ENCODE data around the gene ID4.
"Not testable (repeated sequence)": the region's sequence is repeated elsewhere in the genome, so short reads cannot be mapped to it uniquely, and the experiment has no call there.

Gene ID4

DNA sequence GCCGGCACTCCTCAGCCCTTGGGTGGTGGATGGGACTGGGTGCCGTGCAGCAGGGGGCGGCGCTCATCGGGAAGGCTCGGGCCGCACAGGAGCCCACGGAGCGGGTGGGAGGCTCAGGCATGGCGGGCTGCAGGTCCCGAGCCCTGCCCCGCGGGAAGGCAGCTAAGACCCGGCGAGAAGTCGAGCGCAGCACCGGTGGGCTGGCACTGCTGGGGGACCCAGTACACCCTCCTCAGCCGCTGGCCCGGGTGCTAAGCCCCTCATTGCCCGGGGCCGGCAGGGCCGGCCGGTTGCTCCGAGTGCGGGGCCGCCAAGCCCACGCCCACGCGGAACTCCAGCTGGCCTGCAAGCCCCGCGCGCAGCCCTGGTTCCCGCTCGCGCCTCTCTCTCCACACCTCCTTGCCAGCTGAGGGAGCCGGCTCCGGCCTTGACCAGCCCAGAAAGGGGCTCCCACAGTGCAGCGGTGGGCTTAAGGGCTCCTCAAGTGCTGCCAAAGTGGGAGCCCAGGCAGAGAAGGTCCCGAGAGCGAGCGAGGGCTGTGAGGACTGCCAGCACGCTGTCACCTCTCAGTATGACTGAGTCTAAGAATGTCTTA lies 17.3 kb downstream of the ID4 start:
- H3K27me3 ChIP-seq (ENCODE audit: control insufficient read depth, insufficient read depth, low read length, poor library complexity, severe bottlenecking); H3K27ac ChIP-seq (ENCODE audit: insufficient read depth, low read depth, low read length, poor library complexity, severe bottlenecking); H3K36me3 ChIP-seq (ENCODE audit: control insufficient read depth, insufficient read depth, low read length); H3K9me3 ChIP-seq (ENCODE audit: control insufficient read depth, low read length); H3K4me1 ChIP-seq (ENCODE audit: control insufficient read depth, insufficient read depth, low read length); H3K4me3 ChIP-seq (ENCODE audit: insufficient read depth, low read depth, low read length): not testable (repeated sequence)
- 95 to 97% methylated on average over 43 of the region's 43 CpGs for WGBS, 2 experiments

DNA sequence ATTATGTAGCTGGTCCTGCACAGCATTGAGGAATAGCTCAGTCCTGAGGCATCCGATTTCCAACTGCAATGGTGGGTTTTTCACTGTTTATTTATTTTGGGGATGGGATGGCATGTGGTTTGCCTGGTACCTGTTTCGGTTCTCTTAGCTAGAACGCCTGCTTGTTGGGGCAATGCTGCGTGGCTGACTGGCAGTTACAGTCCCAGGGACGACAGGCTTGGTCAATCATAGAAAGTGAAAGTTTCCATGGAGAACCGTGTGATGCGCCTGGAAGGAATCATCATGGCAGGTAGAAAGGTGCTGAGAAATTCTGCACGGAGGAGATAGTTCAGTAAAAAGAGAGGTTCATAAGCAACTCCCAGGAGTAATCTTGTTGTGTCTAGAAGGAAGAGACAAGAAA lies 18.4 kb downstream of the ID4 start:
- H3K9me3 ChIP-seq (ENCODE audit: control insufficient read depth, low read length) = no peaks in the 10 kb centered on the region
- no peak overlapping the region for H3K27ac ChIP-seq (ENCODE audit: insufficient read depth, low read depth, low read length, poor library complexity, severe bottlenecking)
- H3K36me3 ChIP-seq (ENCODE audit: control insufficient read depth, insufficient read depth, low read length) = no peaks in the 10 kb centered on the region
- WGBS, 2 experiments = 92 to 95% methylated on average over 8 of the region's 8 CpGs
- no peak overlapping the region for H3K4me3 ChIP-seq (ENCODE audit: insufficient read depth, low read depth, low read length)
- H3K27me3 ChIP-seq (ENCODE audit: control insufficient read depth, insufficient read depth, low read length, poor library complexity, severe bottlenecking) = no peaks in the 10 kb centered on the region
- H3K4me1 ChIP-seq (ENCODE audit: control insufficient read depth, insufficient read depth, low read length) = peaks cover 7% of the 10 kb centered on the region

DNA sequence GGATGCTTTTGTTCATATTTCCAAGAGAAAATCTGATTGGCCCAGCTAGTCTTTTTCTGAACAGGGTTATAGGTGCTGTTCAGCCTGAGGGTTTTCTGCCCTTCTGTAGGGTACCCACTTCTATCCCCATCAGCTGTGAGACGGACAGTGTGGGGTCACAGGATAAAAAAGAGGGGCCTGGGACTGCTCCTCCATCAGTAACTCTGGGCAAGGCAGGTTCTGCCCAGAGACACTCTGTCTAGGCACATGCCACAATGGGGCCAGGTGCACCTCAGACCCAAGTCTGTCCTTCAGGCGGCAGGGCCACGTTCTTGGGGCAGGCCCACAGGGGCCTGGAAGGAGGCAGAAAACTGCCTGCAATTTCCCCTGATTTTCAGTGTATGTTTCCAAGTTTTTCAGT lies 20.0 kb downstream of the ID4 start:
- H3K4me1 ChIP-seq (ENCODE audit: control insufficient read depth, insufficient read depth, low read length) = no peaks in the 10 kb centered on the region
- 94 to 100% methylated on average over 3 of the region's 3 CpGs for WGBS, 2 experiments

DNA sequence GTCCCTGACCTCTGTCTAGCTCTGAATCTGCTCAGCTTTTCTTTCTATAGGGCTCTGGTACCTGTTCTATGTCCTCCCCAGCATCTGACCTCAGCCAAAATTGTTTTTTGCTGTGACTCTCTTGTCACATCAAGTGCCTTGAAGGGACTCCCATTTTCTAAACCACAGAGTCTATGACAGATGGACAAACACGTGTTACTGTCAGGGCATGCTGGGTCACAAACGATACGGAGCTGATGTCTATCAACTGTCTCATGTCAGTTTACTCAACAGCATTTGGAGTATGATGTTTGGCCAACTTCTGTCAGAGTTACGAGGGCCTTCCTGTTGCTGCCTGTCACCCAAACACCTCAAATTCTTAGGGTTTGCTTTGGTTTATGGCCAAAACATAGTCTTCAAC lies 20.5 kb downstream of the ID4 start:
- WGBS, 2 experiments = 90 to 92% methylated on average over 4 of the region's 4 CpGs
- Histone ChIP-seq H3K27ac (ENCODE audit: insufficient read depth, low read depth, low read length, poor library complexity, severe bottlenecking) (no peak overlapping the region), H3K4me3 (ENCODE audit: insufficient read depth, low read depth, low read length) (no peak overlapping the region), H3K4me1 (ENCODE audit: control insufficient read depth, insufficient read depth, low read length) (no peaks in the 10 kb centered on the region), H3K36me3 (ENCODE audit: control insufficient read depth, insufficient read depth, low read length) (no peaks in the 10 kb centered on the region), H3K27me3 (ENCODE audit: control insufficient read depth, insufficient read depth, low read length, poor library complexity, severe bottlenecking) (no peaks in the 10 kb centered on the region), H3K9me3 (ENCODE audit: control insufficient read depth, low read length) (no peaks in the 10 kb centered on the region)

More for the DNA sequence above, 20.0 kb downstream of the ID4 start:
- H3K27me3 ChIP-seq (ENCODE audit: control insufficient read depth, insufficient read depth, low read length, poor library complexity, severe bottlenecking) = no peaks in the 10 kb centered on the region
- no peaks in the 10 kb centered on the region for H3K9me3 ChIP-seq (ENCODE audit: control insufficient read depth, low read length)
- H3K4me3 ChIP-seq (ENCODE audit: insufficient read depth, low read depth, low read length) = no peak overlapping the region
- no peaks in the 10 kb centered on the region for H3K36me3 ChIP-seq (ENCODE audit: control insufficient read depth, insufficient read depth, low read length)
- no peak overlapping the region for H3K27ac ChIP-seq (ENCODE audit: insufficient read depth, low read depth, low read length, poor library complexity, severe bottlenecking)

DNA sequence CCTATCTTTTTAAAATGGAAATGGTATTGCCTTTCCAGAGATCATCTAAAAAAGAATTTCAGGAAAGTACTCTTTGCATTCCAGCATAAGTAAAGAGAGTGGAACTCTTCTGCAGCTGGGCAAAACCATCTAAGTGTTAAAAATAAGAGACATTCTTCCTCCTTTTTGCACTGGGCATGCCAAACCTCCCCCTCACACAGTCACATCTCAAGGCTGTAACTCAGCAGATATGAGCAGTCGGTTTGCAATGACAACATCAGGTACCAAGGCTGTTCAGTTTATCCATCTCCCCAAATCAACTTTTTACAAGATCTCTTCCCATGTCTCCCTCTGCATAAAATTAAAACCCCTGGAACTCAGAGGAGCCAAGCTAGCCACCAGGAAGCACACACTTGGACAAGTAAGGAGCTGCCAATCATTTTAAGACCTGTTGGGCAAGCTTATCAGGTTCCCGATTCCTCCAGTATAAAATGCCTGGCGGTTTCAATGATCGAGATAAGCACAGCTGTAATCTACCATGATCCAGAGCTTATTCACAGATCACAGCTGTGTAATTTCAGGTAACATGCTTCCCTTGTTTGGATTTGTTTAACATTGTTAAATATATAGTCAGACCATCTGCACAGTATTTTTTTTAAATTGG lies 23.2 kb downstream of the ID4 start:
- H3K4me3 ChIP-seq (ENCODE audit: insufficient read depth, low read depth, low read length) = no peak overlapping the region
- no peaks in the 10 kb centered on the region for H3K4me1 ChIP-seq (ENCODE audit: control insufficient read depth, insufficient read depth, low read length)
- H3K27me3 ChIP-seq (ENCODE audit: control insufficient read depth, insufficient read depth, low read length, poor library complexity, severe bottlenecking) = no peaks in the 10 kb centered on the region
- H3K36me3 ChIP-seq (ENCODE audit: control insufficient read depth, insufficient read depth, low read length) = no peaks in the 10 kb centered on the region
- H3K9me3 ChIP-seq (ENCODE audit: control insufficient read depth, low read length) = no peaks in the 10 kb centered on the region
- WGBS, 2 experiments = 91 to 97% methylated on average over 4 of the region's 4 CpGs
- H3K27ac ChIP-seq (ENCODE audit: insufficient read depth, low read depth, low read length, poor library complexity, severe bottlenecking) = no peak overlapping the region

DNA sequence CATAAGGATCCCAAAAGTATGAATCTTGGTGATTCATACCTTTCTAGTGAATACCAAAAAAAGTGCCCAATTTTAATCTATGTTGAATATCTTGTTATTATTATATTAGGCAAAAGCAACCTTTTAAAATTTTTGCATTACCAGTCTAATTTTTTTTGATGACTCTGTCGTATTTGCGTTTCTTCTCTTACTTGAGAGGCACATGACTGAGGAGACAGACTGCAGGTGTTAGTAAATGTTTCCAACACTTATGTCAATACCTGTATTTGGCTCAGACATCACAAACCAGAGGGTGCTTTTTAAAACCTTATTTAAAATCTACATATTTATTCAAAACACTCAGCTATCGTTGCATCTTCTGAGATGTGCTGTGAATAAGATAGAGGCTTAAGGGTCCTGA lies 27.1 kb downstream of the ID4 start:
- no peak overlapping the region for H3K27ac ChIP-seq (ENCODE audit: insufficient read depth, low read depth, low read length, poor library complexity, severe bottlenecking)

DNA sequence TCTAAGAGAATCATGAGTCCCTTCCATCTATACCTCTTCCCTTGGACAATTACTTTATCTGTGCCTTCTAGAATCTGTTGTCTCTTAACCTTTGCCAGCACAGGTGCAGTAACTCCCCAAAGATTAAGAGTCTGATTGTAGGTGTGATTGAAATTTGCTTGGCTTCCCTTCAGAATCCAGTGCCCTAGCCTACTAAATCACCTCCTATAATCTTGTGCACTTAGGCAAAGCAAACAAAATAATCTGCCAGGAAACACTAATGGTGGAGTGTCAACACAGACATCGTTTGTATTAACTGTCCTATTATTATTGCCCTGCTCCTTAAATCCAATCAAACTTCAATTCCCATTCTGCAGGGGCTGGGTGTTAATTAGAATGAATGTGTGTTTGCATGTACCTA lies 28.0 kb downstream of the ID4 start:
- no peak overlapping the region for H3K27ac ChIP-seq (ENCODE audit: insufficient read depth, low read depth, low read length, poor library complexity, severe bottlenecking)
- H3K4me3 ChIP-seq (ENCODE audit: insufficient read depth, low read depth, low read length) = no peak overlapping the region
- H3K9me3 ChIP-seq (ENCODE audit: control insufficient read depth, low read length) = no peaks in the 10 kb centered on the region
- no peaks in the 10 kb centered on the region for H3K4me1 ChIP-seq (ENCODE audit: control insufficient read depth, insufficient read depth, low read length)
- H3K27me3 ChIP-seq (ENCODE audit: control insufficient read depth, insufficient read depth, low read length, poor library complexity, severe bottlenecking) = no peaks in the 10 kb centered on the region
- H3K36me3 ChIP-seq (ENCODE audit: control insufficient read depth, insufficient read depth, low read length) = no peaks in the 10 kb centered on the region
- WGBS, 2 experiments = 100% methylated on average over 1 of the region's 1 CpG; no CpG with 5 or more reads in 1 of the 2 experiments

More for the DNA sequence above, 27.1 kb downstream of the ID4 start:
- WGBS, 2 experiments = 89 to 98% methylated on average over 2 of the region's 3 CpGs
- H3K4me3 ChIP-seq (ENCODE audit: insufficient read depth, low read depth, low read length) = no peak overlapping the region
- no peaks in the 10 kb centered on the region for H3K4me1 ChIP-seq (ENCODE audit: control insufficient read depth, insufficient read depth, low read length)
- no peaks in the 10 kb centered on the region for H3K9me3 ChIP-seq (ENCODE audit: control insufficient read depth, low read length)
- no peaks in the 10 kb centered on the region for H3K27me3 ChIP-seq (ENCODE audit: control insufficient read depth, insufficient read depth, low read length, poor library complexity, severe bottlenecking)
- no peaks in the 10 kb centered on the region for H3K36me3 ChIP-seq (ENCODE audit: control insufficient read depth, insufficient read depth, low read length)

DNA sequence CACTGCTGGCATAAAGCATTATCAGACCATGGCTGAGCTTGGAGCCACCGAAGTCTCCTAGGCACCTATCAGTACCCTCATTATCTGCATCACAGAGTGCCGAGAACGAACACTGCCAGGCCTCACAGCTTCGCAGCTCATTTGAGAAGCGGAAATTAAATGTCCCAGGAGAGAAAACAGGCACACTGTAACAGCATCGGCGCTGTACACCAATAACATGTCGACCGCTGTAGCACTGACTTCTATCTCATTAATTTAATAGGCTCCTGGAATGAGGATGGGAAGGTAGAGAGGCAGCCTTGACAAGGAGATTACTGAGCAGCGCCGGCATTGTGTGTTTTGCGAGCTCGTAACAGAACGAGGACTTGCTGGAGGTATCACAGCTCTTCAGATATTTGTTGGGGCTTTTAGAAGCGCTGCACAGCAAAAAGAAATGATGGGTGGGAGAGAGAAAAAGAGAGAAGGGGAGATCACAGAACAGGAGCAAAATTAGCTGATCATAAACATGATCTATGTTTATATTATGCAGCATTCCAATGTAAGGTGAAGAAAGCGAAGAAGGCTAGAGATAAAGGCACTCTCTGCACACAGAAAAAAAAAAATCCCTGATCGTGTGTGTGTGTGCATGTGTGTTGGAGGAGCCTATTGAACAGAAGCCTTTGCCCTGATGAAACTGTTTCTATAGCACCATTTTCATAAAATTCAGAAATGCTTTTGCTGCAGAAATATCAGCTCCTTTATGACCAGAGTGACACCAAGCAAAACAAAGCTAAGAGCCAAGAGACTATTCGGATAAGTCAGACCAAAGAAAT lies 29.2 kb downstream of the ID4 start:
- no peak overlapping the region for H3K27ac ChIP-seq (ENCODE audit: insufficient read depth, low read depth, low read length, poor library complexity, severe bottlenecking)
- no peak overlapping the region for H3K4me3 ChIP-seq (ENCODE audit: insufficient read depth, low read depth, low read length)
- no peaks in the 10 kb centered on the region for H3K36me3 ChIP-seq (ENCODE audit: control insufficient read depth, insufficient read depth, low read length)

DNA sequence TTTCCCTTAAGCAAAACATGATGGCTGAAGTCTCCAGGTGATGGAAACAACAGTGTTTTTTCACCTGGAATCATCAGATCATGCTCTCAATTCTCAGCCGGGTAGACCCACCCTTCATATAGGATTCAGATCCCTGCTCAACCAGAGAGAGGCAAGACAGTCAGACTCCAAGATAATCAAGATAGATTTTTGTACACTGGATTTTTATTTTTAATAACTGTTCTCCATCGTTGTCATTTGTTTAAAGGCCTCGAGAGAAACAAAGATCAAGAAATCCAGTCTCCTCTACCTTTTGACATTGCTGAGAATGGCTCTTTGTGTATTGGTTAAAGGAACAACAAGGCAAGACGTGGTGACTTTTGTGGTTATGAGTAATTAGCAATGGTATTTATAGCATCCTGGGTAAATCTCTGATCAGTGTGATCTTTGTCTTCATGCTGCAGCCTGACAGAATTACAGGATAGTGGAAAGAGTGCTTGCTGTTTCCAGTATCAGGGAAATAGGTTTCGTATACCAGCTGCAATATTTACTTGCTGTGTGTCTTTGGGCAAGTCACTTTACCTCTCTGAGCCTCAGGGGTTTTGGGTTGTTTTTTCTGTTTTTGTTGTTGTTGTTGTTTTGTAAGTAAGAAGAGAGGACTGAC lies 29.9 kb downstream of the ID4 start:
- Histone ChIP-seq H3K9me3 (ENCODE audit: control insufficient read depth, low read length) (no peaks in the 10 kb centered on the region), H3K36me3 (ENCODE audit: control insufficient read depth, insufficient read depth, low read length) (no peaks in the 10 kb centered on the region), H3K4me3 (ENCODE audit: insufficient read depth, low read depth, low read length) (no peak overlapping the region), H3K4me1 (ENCODE audit: control insufficient read depth, insufficient read depth, low read length) (no peaks in the 10 kb centered on the region), H3K27ac (ENCODE audit: insufficient read depth, low read depth, low read length, poor library complexity, severe bottlenecking) (no peak overlapping the region), H3K27me3 (ENCODE audit: control insufficient read depth, insufficient read depth, low read length, poor library complexity, severe bottlenecking) (no peaks in the 10 kb centered on the region)
- WGBS, 2 experiments = 92% methylated on average over 5 of the region's 5 CpGs

More for the DNA sequence above, 29.2 kb downstream of the ID4 start:
- Histone ChIP-seq H3K4me1 (ENCODE audit: control insufficient read depth, insufficient read depth, low read length) (no peaks in the 10 kb centered on the region), H3K27me3 (ENCODE audit: control insufficient read depth, insufficient read depth, low read length, poor library complexity, severe bottlenecking) (no peaks in the 10 kb centered on the region), H3K9me3 (ENCODE audit: control insufficient read depth, low read length) (no peaks in the 10 kb centered on the region)
- 94% methylated on average over 16 to 18 of the region's 18 CpGs for WGBS, 2 experiments

DNA sequence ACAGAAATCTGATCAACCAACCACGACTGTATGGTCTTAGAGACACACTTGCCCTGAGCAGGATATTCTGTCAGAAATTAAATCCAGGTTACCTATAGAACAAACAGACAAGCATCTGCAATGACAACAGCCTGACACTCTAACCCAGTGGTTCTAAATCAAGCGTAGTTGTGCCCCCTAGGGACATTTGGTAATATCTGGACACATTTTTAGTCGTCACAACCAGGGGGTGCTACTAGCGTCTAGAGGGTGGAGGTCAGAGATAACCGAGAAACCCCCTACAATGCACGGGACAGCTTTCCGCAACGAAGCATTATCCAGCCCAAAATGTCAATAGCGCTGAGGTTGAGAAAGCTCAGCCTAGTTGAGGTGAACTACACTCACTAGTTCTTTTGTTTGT lies 32.3 kb downstream of the ID4 start:
- no peaks in the 10 kb centered on the region for H3K27me3 ChIP-seq (ENCODE audit: control insufficient read depth, insufficient read depth, low read length, poor library complexity, severe bottlenecking)
- H3K36me3 ChIP-seq (ENCODE audit: control insufficient read depth, insufficient read depth, low read length) = no peaks in the 10 kb centered on the region
- WGBS, 2 experiments = 89 to 90% methylated on average over 9 of the region's 9 CpGs
- H3K9me3 ChIP-seq (ENCODE audit: control insufficient read depth, low read length) = no peaks in the 10 kb centered on the region
- H3K27ac ChIP-seq (ENCODE audit: insufficient read depth, low read depth, low read length, poor library complexity, severe bottlenecking) = no peak overlapping the region
- H3K4me1 ChIP-seq (ENCODE audit: control insufficient read depth, insufficient read depth, low read length) = no peaks in the 10 kb centered on the region
- H3K4me3 ChIP-seq (ENCODE audit: insufficient read depth, low read depth, low read length) = no peak overlapping the region

All from ectodermal cell (in vitro differentiated cells).